Upper lobe of left lung (tissue), 6 donors: ENCODE measurements around the gene LRRC7. TPM values are rescaled to one million over a fixed set of nuclear protein-coding genes. Genes with fewer than 3 reads are reported as not detected.

ENCODE experiments used
- ATAC-seq, 2 donors: fragments of 200-7000 bp; cut with Tn5 transposase; one replicate each; pipeline ENCODE4 v1.9.1; 2022; ENCODE audit warnings: mild to moderate bottlenecking in 2 of 2, moderate library complexity in 2 of 2; ENCODE audit not compliant: low FRiP score in 2 of 2
- DNase-seq, 2 donors: peaks; one replicate each; pipeline ENCODE4 v3.0.0-alpha.2; 2019 to 2020
- H3K27ac ChIP-seq, 4 donors: fragments of 200-600 bp; sonication (generic); one replicate each; pipeline ENCODE4 v1.5.1; 2016 to 2019
- H3K27me3 ChIP-seq, 4 donors: fragments of 200-600 bp; sonication (generic); one replicate each; pipeline ENCODE4 v1.5.1; 2017 to 2019
- H3K36me3 ChIP-seq, 4 donors: fragments of 200-600 bp; sonication (generic); one replicate each; pipeline ENCODE4 v1.5.1; 2016 to 2019
- H3K4me1 ChIP-seq, 4 donors: fragments of 200-600 bp; sonication (generic); one replicate each; pipeline ENCODE4 v1.5.1; 2018 to 2019
- H3K4me3 ChIP-seq, 4 donors: fragments of 200-600 bp; sonication (generic); one replicate each; pipeline ENCODE4 v1.5.1; 2017 to 2019; ENCODE audit warnings: mild to moderate bottlenecking in 2 of 4, moderate library complexity in 1 of 4
- H3K9me3 ChIP-seq, 4 donors: fragments of 200-600 bp; sonication (generic); one replicate each; pipeline ENCODE4 v1.5.1; 2018 to 2019
- EP300 ChIP-seq, 4 donors: sonication (generic); formaldehyde crosslinking; IDR thresholded peaks; one replicate each; pipeline ENCODE4 v1.5.1; 2017; ENCODE audit warnings: antibody characterized with exemption in 4 of 4, control low read depth in 2 of 4
- POLR2A ChIP-seq, 4 donors: fragments of 450-650 bp; IDR thresholded peaks; one replicate each; pipeline ENCODE4 v1.5.1; 2016 to 2017; ENCODE audit warnings: antibody characterized with exemption in 4 of 4, mild to moderate bottlenecking in 2 of 4
- POLR2AphosphoS5 ChIP-seq, 2 donors: sonication (generic); formaldehyde crosslinking; IDR thresholded peaks; one replicate each; pipeline ENCODE4 v1.5.1; 2017; ENCODE audit warnings: antibody characterized with exemption in 2 of 2
- whole genome bisulfite sequencing, 2 donors: methylation state at CpG; one replicate each; pipeline ENCODE4 v1.1.5; 2017 to 2018; 5-methylcytosine and 5-hydroxymethylcytosine counted together
- total RNA-seq, 6 donors: library from RNA; depleted of rRNA in 4 of 6; stranded (reverse); fragments of >200 nt in 4 of 6; gene quantifications; one replicate each; pipeline versions ENCODE4 v1.1.0 to v1.2.1, GENCODE V29; 2016 to 2021
- TF ChIP-seq, protein P1 (sequence below), 6 experiments: fragments of 450-650 bp in 4 of 6; fragments of 200-600 bp in 2 of 6; sonication (generic) in 2 of 6; IDR thresholded peaks; one replicate each; pipeline ENCODE4 v1.5.1; 2016 to 2019; ENCODE audit warnings: antibody characterized with exemption in 6 of 6
- donor health status: DM: no; HTN: no; CAD: no; lungs with moderate emphysema.
- donor health status: DM: no; HTN: yes; CAD: no; lungs with severe emphysema.

Gene LRRC7
- total RNA-seq, 6 donors from 2014 or later: not detected

GRCh38 chr1:69679965-69680364 is 112.2 kb downstream of the LRRC7 start:
- Histone ChIP-seq H3K9me3 (no peaks in the 10 kb centered on the region), H3K27ac (no peak overlapping the region), H3K4me3 (no peak overlapping the region), H3K4me1 (no peaks in the 10 kb centered on the region), H3K36me3 (no peaks in the 10 kb centered on the region), H3K27me3 (no peaks in the 10 kb centered on the region)
- WGBS, 2 donors: 88 to 95% methylated on average over 2 of the region's 2 CpGs
- ATAC-seq: no peak
- DNase-seq: no peak
- TF ChIP-seq POLR2A (IDR thresholded peaks at IDR 0.05): no peak
- TF ChIP-seq POLR2AphosphoS5 (IDR thresholded peaks at IDR 0.05): no peak
- TF ChIP-seq EP300 (IDR thresholded peaks at IDR 0.05): no peak
- TF ChIP-seq, protein P1, sequence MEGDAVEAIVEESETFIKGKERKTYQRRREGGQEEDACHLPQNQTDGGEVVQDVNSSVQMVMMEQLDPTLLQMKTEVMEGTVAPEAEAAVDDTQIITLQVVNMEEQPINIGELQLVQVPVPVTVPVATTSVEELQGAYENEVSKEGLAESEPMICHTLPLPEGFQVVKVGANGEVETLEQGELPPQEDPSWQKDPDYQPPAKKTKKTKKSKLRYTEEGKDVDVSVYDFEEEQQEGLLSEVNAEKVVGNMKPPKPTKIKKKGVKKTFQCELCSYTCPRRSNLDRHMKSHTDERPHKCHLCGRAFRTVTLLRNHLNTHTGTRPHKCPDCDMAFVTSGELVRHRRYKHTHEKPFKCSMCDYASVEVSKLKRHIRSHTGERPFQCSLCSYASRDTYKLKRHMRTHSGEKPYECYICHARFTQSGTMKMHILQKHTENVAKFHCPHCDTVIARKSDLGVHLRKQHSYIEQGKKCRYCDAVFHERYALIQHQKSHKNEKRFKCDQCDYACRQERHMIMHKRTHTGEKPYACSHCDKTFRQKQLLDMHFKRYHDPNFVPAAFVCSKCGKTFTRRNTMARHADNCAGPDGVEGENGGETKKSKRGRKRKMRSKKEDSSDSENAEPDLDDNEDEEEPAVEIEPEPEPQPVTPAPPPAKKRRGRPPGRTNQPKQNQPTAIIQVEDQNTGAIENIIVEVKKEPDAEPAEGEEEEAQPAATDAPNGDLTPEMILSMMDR (IDR thresholded peaks at IDR 0.05): no peak

DNA sequence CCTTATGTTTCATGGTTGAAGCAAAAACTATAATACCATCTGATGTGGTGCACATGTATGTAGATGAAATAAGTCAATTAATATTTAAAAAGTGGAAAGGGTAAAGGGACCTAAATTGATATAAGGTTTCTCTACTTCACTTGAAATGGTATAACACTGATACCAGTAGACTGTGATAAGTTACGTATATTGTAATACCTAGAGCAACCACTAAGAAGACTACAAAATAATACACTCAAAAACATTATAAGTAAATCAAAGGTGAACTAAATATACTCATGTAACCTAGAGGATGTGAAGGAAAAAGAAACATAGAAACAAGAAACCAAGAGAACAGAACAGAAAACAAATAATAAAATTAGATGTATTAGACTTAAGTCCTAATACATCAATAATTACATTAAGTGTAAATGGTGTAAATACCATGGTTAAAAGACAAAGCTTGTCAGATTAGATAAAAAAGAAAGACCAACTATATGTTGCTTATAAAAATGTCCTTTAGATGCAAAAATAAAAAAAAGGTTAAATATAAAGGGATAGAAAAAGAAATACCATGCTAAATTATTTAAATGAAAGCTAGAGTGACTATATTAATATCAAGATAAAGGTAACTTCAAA is 118.8 kb downstream of the LRRC7 start:
- no peak overlapping the region for H3K4me3 ChIP-seq
- no peak for ATAC-seq
- WGBS, 2 donors: 89 to 94% methylated on average over 1 of the region's 1 CpG
- no peak overlapping the region for H3K27ac ChIP-seq
- H3K9me3 ChIP-seq: no peaks in the 10 kb centered on the region
- H3K27me3 ChIP-seq: no peaks in the 10 kb centered on the region
- H3K36me3 ChIP-seq: no peaks in the 10 kb centered on the region
- no peaks in the 10 kb centered on the region for H3K4me1 ChIP-seq
- TF ChIP-seq POLR2AphosphoS5 (IDR thresholded peaks at IDR 0.05) (no peak), POLR2A (IDR thresholded peaks at IDR 0.05) (no peak), EP300 (IDR thresholded peaks at IDR 0.05) (no peak)
- TF ChIP-seq, protein P1 (IDR thresholded peaks at IDR 0.05): no peak
- DNase-seq: no peak

GRCh38 chr1:69688193-69688592 is 120.5 kb downstream of the LRRC7 start:
- Histone ChIP-seq H3K4me3 (no peak overlapping the region), H3K27ac (no peak overlapping the region), H3K9me3 (no peaks in the 10 kb centered on the region), H3K4me1 (no peaks in the 10 kb centered on the region), H3K27me3 (no peaks in the 10 kb centered on the region), H3K36me3 (no peaks in the 10 kb centered on the region)
- TF ChIP-seq POLR2A (IDR thresholded peaks at IDR 0.05) (no peak), POLR2AphosphoS5 (IDR thresholded peaks at IDR 0.05) (peak in 1 of 2 donors; percentile 23)
- no peak for DNase-seq
- WGBS, 2 donors: 48 to 80% methylated on average over 2 of the region's 2 CpGs
- no peak for ATAC-seq

GRCh38 chr1:69691179-69691578 is 123.5 kb downstream of the LRRC7 start:
- Histone ChIP-seq H3K9me3 (no peaks in the 10 kb centered on the region), H3K36me3 (no peaks in the 10 kb centered on the region), H3K4me1 (no peaks in the 10 kb centered on the region), H3K27ac (no peak overlapping the region), H3K27me3 (no peaks in the 10 kb centered on the region), H3K4me3 (no peak overlapping the region)
- TF ChIP-seq POLR2A (IDR thresholded peaks at IDR 0.05): no peak
- TF ChIP-seq, protein P1 (IDR thresholded peaks at IDR 0.05): no peak
- no peak for TF ChIP-seq POLR2AphosphoS5 (IDR thresholded peaks at IDR 0.05)
- no peak for TF ChIP-seq EP300 (IDR thresholded peaks at IDR 0.05)
- no peak for DNase-seq
- 29 to 85% methylated on average over 3 of the region's 3 CpGs for WGBS, 2 donors
- ATAC-seq: no peak

DNA sequence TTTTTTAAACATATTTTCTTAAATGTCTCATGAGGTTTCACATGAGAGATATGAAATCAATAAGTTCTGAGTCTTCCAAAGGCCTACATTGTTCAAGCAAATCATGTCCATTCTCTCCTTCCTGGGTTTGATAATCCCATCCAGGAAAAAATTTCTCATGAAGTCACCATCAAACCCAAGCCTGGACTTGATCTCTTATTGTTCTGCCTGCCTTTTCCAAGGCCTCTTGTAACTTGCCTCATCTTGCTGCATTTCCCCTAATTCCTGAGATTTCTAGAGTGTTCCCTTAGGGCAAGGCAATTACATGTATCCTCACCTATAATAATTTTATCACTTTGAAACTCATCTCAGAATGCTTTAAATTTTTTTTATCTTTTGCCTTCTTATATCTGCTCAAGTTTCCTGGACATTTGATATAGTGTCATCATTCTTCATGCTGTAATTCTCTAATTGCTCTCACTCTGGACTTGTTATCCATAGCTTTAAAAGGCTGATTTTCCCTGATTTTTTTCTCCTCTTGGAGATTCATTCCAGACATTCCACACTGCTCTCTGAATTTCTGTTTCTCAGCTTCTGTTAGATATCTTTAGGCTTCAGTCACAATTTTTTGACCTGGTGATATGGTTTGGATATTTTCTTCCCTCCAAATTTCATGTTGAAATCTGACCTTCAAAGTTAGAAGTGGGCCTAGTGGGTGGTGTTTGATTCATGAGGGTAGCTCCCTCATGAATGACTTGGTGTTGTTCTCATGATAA is 126.4 kb downstream of the LRRC7 start:
- no peak for ATAC-seq
- Histone ChIP-seq H3K4me1 (no peaks in the 10 kb centered on the region), H3K9me3 (no peaks in the 10 kb centered on the region), H3K36me3 (no peaks in the 10 kb centered on the region), H3K27me3 (no peaks in the 10 kb centered on the region), H3K27ac (no peak overlapping the region), H3K4me3 (no peak overlapping the region)
- TF ChIP-seq EP300 (IDR thresholded peaks at IDR 0.05): no peak
- TF ChIP-seq POLR2A (IDR thresholded peaks at IDR 0.05): no peak
- TF ChIP-seq POLR2AphosphoS5 (IDR thresholded peaks at IDR 0.05): no peak
- TF ChIP-seq, protein P1 (IDR thresholded peaks at IDR 0.05): no peak
- no peak for DNase-seq
